DMS 273 treated with DMSO at 0.1 percent for 48 hours (cell line): ENCODE results near the gene SHISA6.

Source experiments
- DNase-seq: peaks from one replicate; lab custom pipeline; 2025; lab: John Stamatoyannopoulos, UW

Gene SHISA6

DNA sequence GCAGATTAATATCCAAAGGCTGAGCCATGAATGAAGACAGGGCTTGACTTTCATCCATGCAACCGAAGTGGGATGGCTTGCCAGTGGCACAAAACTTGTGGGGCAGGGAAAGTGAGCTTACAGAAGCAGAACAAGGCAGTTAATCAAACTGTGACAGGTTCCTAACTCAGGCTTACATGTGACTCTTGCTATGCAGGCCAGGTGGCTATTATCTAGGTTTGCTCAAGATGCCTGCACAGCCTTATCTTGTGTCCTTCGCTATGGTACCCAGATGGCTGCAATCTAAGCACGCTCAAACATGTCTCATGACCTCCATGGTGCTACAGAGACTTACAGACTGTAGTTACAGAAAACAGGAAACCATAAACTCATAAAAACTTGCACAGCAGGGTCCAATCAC lies 348.7 kb downstream of the SHISA6 start:
- peak; percentile 38 for DNase-seq

DNA sequence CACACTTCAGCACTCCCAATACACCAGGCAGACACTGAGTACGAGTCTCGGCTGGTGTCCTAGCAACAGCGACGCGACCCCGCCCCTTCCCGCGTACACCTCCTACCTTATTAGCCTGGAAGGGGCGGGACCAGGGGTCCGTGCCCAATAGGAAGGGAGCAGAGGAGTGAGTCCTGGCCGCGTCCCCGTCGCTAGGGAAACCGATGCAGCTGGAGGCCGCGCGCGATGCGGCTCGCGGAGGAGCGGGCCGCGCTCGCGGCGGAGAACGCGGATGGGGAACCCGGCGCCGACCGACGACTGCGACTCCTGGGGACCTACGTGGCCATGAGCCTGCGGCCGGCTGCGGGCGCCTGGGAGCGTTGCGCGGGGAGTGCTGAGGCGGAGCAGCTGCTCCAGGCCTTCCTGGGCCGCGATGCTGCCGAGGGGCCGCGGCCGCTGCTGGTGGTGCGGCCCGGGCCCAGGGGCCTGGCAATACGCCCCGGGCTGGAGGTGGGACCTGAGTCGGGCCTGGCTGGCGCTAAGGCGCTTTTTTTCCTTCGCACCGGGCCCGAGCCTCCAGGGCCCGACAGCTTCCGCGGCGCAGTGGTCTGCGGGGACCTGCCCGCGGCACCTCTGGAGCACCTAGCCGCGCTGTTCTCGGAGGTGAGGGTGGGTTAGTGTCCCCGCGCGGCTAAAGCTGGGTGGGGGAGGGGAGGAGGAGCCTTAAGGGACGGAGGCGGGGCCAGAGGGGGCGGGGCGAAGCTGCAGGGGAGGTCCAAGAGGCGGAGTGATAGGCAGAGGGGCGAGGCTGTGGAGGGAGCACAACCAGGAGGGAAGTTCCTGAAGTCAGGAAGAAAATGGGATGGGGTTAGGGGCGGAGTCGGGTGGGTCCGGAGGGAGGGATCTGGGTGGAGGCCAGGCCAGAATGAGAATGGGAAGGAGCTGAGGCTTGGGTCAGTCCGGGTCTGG lies 357.5 kb downstream of the SHISA6 start, which contains the start of gene DNAH9:
Gene DNAH9 (plus strand): TSS at position 197 of the 948 bp plus-strand sequence. CDS start 29 bp downstream, at position 226.
- DNase-seq = peak; percentile 89

GRCh38 chr17:11601661-11602060 lies 360.6 kb downstream of the SHISA6 start:
- DNase-seq = no peak

DNA sequence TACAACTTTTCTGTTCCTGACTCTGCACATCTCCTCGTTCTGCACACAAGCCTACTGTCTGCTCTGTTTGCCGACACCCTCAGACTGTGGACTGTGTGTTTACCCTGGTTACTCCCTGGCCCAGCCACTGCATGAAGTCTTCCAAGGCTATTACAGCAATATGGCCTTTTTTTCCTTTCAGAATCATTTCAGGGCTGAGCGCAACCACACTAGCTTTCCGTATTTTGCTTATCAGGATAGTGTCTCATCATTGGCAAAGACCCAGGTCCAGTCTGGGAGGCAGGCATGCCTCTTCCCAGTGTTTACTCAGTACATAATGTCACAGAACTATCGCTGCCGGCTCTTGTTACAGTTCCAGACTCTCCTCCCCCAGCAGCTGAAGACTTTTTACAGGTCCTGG lies 367.4 kb downstream of the SHISA6 start:
- DNase-seq = peak; percentile 75

DNA sequence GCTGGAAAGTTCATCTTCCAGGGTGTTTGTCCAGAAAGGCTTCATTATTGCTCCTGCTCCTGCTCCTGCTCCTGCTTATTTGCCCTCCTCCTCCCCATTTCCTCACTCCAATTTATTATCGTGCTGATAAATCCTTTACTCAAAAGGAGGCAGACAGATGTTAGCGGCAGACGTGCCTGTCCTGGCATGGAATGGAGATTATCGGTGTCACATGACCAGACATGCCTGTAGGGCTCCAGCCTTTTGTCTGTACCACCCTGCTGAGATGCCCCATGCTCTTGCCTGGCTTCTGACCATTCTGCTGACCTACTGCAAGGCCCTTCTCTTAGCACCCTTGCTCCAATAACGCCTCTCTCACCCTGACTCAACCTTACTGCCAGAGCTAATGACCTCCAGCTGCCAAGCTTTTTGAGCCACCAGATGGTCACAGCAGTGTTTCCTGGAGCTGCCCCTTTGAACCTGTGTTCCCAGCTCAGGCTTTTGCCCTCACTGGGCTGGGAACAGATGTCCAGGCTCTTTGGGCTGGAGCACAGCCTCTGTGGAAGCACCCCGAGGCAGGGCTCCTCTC lies 370.1 kb downstream of the SHISA6 start:
- DNase-seq = peak; percentile 81

DNA sequence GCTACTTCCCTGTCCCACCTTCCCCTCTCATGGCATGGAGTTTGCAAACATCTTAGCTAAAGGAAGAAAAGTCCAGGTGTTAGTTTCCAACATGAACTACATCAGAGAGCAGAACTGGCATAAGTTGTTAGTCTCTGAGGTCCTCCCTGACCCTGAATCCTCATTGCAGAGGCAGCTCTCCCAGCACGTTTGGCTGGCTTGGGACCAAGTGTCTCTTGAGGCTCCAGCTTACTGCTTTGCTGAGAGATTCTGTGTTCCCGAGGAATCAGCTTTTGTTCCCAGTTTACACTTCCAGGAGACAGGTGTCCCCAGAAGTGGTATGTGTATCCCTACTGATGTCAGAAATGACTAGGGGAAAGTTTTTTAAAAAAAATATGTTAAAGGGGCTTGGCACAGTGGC lies 371.9 kb downstream of the SHISA6 start:
- DNase-seq = no peak
